PC-3 (cell line): ENCODE data around the gene NPR3. TPM values are rescaled to one million over a fixed set of nuclear protein-coding genes. Genes with fewer than 3 reads are reported as not detected.

Source experiments
- ATAC-seq: fragments of 200-7000 bp; cut with Tn5 transposase; 2 replicates; pipeline ENCODE4 v1.9.1; 2020; ENCODE audit warnings: mild to moderate bottlenecking, moderate library complexity
- BruUV-seq: library from RNA; stranded (reverse); fragments of 400-500 nt; replicated peaks from 2 replicates; lab custom pipeline; 2021; lab: Mats Ljungman, UMichigan
- CTCF ChIA-PET: fragments of 300-600 bp; sonication (Branson Sonifier 250); formaldehyde crosslinking; loops from one replicate; lab custom pipeline; 2022; ENCODE audit warnings: antibody characterized with exemption; lab: Charles Lee
- POLR2A ChIA-PET: fragments of 300-600 bp; sonication (Branson Sonifier 250); formaldehyde crosslinking; loops from one replicate; lab custom pipeline; 2022; ENCODE audit warnings: antibody characterized with exemption; ENCODE audit not compliant: unreplicated experiment; lab: Charles Lee
- DNase-seq: peaks from one replicate; pipeline ENCODE4 v3.0.0-alpha.2; 2015
- H2AFZ ChIP-seq: fragments of 300-600 bp; sonication (generic); 2 replicates; pipeline ENCODE4 v1.6.0; 2016; ENCODE audit warnings: antibody characterized with exemption, low read length
- H3F3A ChIP-seq: fragments of 300-600 bp; sonication (generic); one replicate; pipeline ENCODE4 v1.6.0; 2017; ENCODE audit warnings: antibody characterized with exemption, low read length, control low read depth, mild to moderate bottlenecking; ENCODE audit not compliant: unreplicated experiment
- H3K27ac ChIP-seq: fragments of 300-600 bp; sonication (generic); 2 replicates; pipeline ENCODE4 v1.5.1; 2016; ENCODE audit warnings: mild to moderate bottlenecking, low read length
- H3K27me3 ChIP-seq: fragments of 300-600 bp; sonication (generic); 2 replicates; pipeline ENCODE4 v1.6.1; 2016; ENCODE audit warnings: low read length, mixed read lengths
- H3K36me3 ChIP-seq: fragments of 300-600 bp; sonication (generic); 2 replicates; pipeline ENCODE4 v1.6.1; 2016; ENCODE audit warnings: low read depth, mixed run types, low read length, mixed read lengths
- H3K4me1 ChIP-seq: fragments of 300-600 bp; sonication (generic); 2 replicates; pipeline ENCODE4 v1.5.1; 2016; ENCODE audit warnings: low read length; ENCODE audit not compliant: insufficient read depth
- H3K4me2 ChIP-seq: fragments of 300-600 bp; sonication (generic); 2 replicates; pipeline ENCODE4 v1.6.0; 2016; ENCODE audit warnings: low read length
- H3K4me3 ChIP-seq: fragments of 300-600 bp; sonication (generic); 2 replicates; pipeline ENCODE4 v1.5.1; 2016; ENCODE audit warnings: mild to moderate bottlenecking, low read length, mixed read lengths
- H3K79me2 ChIP-seq: fragments of 300-600 bp; sonication (generic); 2 replicates; pipeline ENCODE4 v1.6.1; 2017; ENCODE audit warnings: low read length, mixed read lengths
- H3K9ac ChIP-seq: fragments of 300-600 bp; sonication (generic); 2 replicates; pipeline ENCODE4 v1.6.0; 2016; ENCODE audit warnings: mild to moderate bottlenecking, low read length
- H3K9me2 ChIP-seq: fragments of 300-600 bp; sonication (generic); replicated peaks from 2 replicates; pipeline ENCODE4 v1.6.1; 2016; ENCODE audit warnings: mixed run types, low read length, mixed read lengths
- H3K9me3 ChIP-seq: fragments of 300-600 bp; sonication (generic); 2 replicates; pipeline ENCODE4 v1.6.1; 2016; ENCODE audit warnings: low read length, mixed read lengths
- H4K20me1 ChIP-seq: fragments of 300-600 bp; sonication (generic); 2 replicates; pipeline ENCODE4 v1.6.1; 2016; ENCODE audit warnings: low read length, mixed read lengths
- CTCF ChIP-seq: fragments of 300-600 bp; sonication (generic); conservative IDR thresholded peaks from 2 replicates; pipeline ENCODE4 v1.5.1; 2017; ENCODE audit warnings: antibody characterized with exemption, low read depth, mild to moderate bottlenecking, low read length
- EZH2 ChIP-seq: fragments of 300-600 bp; sonication (generic); IDR thresholded peaks from one replicate; pipeline ENCODE4 v1.6.1; 2017; ENCODE audit warnings: antibody characterized with exemption, mild to moderate bottlenecking, low read length; ENCODE audit not compliant: unreplicated experiment
- EZH2phosphoT487 ChIP-seq: fragments of 300-600 bp; sonication (generic); IDR thresholded peaks from 2 replicates; pipeline ENCODE4 v1.6.1; 2018; ENCODE audit warnings: mild to moderate bottlenecking, antibody characterized with exemption, low read length, borderline replicate concordance
- intact Hi-C: fragments of 100-400 bp; cut with micrococcal nuclease; formaldehyde crosslinking; loops from 2 replicates; pipeline ENCODE4 v1.9.0; 2023
- total RNA-seq: library from RNA; depleted of rRNA; stranded (reverse); fragments of >200 nt; gene quantifications from 2 replicates; pipeline ENCODE4 v1.2.3, GENCODE V29; 2014

The NPR3 gene
- total RNA-seq, 1 experiment from 2014 or later = 3.9 TPM

- ChIA-PET CTCF (no interaction called here), POLR2A (no interaction called here)
- no peaks in the 10 kb centered on the region for H4K20me1 ChIP-seq
- no peaks in the 10 kb centered on the region for H3F3A ChIP-seq
- no peaks in the 10 kb centered on the region for H3K36me3 ChIP-seq
- ATAC-seq (no peak), DNase-seq (no peak)
- no TSS peak for BruUV-seq
- H3K9me3 ChIP-seq = no peaks in the 10 kb centered on the region
- H3K9me2 ChIP-seq = no peaks in the 10 kb centered on the region
- intact Hi-C loops = no loop called here
- no peak overlapping the region for H3K4me3 ChIP-seq
- no peaks in the 10 kb centered on the region for H3K79me2 ChIP-seq
- no peak overlapping the region for H3K4me2 ChIP-seq
- H3K4me1 ChIP-seq = no peaks in the 10 kb centered on the region
- no peak overlapping the region for H2AFZ ChIP-seq
- no peak for TF ChIP-seq CTCF
- TF ChIP-seq EZH2 = no peak
- TF ChIP-seq EZH2phosphoT487 = no peak
- no peaks in the 10 kb centered on the region for H3K27me3 ChIP-seq
- H3K9ac ChIP-seq = no peak overlapping the region
- H3K27ac ChIP-seq = no peak overlapping the region
Measured at GRCh38 chr5:32778403-32778802, 67.3 kb downstream of the NPR3 start.

DNA sequence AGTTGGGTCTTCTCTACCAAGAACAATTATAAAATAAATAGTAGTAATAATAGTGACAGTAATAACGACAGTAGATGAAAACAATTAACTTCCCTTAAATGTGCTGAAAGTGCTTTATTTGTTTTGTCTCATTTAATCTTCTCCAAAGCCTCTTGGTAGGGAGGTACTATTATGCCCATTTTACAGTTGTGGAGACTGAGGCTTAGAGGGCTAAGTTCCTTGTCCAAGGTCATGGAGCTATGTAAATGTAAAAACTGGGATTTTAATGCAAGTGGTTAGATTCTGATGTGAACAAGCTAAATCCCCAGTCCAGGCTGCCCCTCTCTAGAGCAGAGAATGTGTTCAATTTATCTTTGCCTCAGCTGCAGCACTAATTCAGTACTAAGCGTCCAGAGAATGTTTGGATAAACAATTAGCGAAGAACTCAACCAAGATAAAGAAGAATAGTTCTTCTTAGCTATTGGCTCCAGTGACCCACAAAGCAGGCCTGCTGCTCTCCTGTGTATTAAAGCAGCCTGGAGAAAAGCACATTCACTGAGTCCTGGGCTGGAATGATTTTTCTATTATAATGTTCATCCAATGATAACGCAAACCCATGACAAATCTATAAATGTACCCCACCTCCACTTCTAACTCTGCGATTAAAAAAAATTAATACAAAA, 68.8 kb downstream of the NPR3 start:
- Histone ChIP-seq H3K9ac (no peak overlapping the region), H3K4me3 (no peak overlapping the region), H3K27me3 (no peaks in the 10 kb centered on the region), H3K9me2 (no peaks in the 10 kb centered on the region), H3K36me3 (no peaks in the 10 kb centered on the region), H2AFZ (no peak overlapping the region), H3K4me2 (no peak overlapping the region), H3F3A (no peaks in the 10 kb centered on the region), H3K79me2 (no peaks in the 10 kb centered on the region), H3K27ac (no peak overlapping the region), H3K9me3 (no peaks in the 10 kb centered on the region), H3K4me1 (no peaks in the 10 kb centered on the region), H4K20me1 (no peaks in the 10 kb centered on the region)
- CTCF ChIA-PET = no interaction called here
- POLR2A ChIA-PET = interaction anchor here (0.6 kb wide), 1 partner anchor 13 kb away, joined by 3 read pairs; no protein-coding TSS in a partner anchor
- intact Hi-C loops = no loop called here
- TF ChIP-seq CTCF (no peak), EZH2 (no peak), EZH2phosphoT487 (no peak)
- DNase-seq (no peak), ATAC-seq (no peak)
- BruUV-seq = no TSS peak

DNA sequence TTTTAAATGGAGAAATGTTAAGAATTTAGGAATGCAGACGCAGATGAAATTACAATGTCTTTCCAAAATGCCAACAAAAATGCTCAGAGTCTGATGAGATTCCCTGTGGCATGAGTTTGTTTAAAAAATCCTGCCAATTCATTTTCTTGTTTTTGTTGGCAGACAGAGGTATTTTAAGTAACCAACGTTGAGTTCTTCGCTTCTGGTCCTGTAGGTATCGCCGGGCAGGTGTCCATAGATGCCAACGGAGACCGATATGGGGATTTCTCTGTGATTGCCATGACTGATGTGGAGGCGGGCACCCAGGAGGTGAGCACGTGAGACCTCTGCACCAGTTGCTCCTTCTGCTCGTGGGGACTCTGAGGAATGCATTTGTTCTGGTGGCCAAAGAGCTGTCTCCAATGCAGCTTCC, 69.4 kb downstream of the NPR3 start:
- CTCF ChIA-PET = no interaction called here
- H3K4me2 ChIP-seq = no peak overlapping the region
- H2AFZ ChIP-seq = no peak overlapping the region
- H3K36me3 ChIP-seq = no peaks in the 10 kb centered on the region
- H3K9me2 ChIP-seq = no peaks in the 10 kb centered on the region
- H3K79me2 ChIP-seq = no peaks in the 10 kb centered on the region
- no peak for TF ChIP-seq CTCF
- TF ChIP-seq EZH2 = no peak
- TF ChIP-seq EZH2phosphoT487 = no peak
- H3K9ac ChIP-seq = no peak overlapping the region
- peaks cover 4% of the 10 kb centered on the region for H3K4me1 ChIP-seq
- H4K20me1 ChIP-seq = no peaks in the 10 kb centered on the region
- POLR2A ChIA-PET = no interaction called here
- no peaks in the 10 kb centered on the region for H3K27me3 ChIP-seq
- ATAC-seq (no peak), DNase-seq (no peak)
- H3F3A ChIP-seq = no peaks in the 10 kb centered on the region
- no TSS peak for BruUV-seq
- no peaks in the 10 kb centered on the region for H3K9me3 ChIP-seq
- no peak overlapping the region for H3K4me3 ChIP-seq
- intact Hi-C loops = no loop called here
- H3K27ac ChIP-seq = no peak overlapping the region
